Lower leg skin (tissue), 3 donors: Measurements from ENCODE around the gene LRRC26.

Experiments used
- POLR2A ChIP-seq, 2 donors: fragments of 450-650 bp; IDR thresholded peaks; one replicate each; pipeline ENCODE4 v1.6.1; 2016 to 2017; ENCODE audit warnings: antibody characterized with exemption in 2 of 2, mild to moderate bottlenecking in 1 of 2, moderate library complexity in 1 of 2
- TF ChIP-seq, protein P1 (sequence below), 3 donors: fragments of 450-650 bp; IDR thresholded peaks; one replicate each; pipeline ENCODE4 v1.5.1; 2016; ENCODE audit warnings: antibody characterized with exemption in 3 of 3, mild to moderate bottlenecking in 3 of 3, moderate library complexity in 2 of 3

DNA sequence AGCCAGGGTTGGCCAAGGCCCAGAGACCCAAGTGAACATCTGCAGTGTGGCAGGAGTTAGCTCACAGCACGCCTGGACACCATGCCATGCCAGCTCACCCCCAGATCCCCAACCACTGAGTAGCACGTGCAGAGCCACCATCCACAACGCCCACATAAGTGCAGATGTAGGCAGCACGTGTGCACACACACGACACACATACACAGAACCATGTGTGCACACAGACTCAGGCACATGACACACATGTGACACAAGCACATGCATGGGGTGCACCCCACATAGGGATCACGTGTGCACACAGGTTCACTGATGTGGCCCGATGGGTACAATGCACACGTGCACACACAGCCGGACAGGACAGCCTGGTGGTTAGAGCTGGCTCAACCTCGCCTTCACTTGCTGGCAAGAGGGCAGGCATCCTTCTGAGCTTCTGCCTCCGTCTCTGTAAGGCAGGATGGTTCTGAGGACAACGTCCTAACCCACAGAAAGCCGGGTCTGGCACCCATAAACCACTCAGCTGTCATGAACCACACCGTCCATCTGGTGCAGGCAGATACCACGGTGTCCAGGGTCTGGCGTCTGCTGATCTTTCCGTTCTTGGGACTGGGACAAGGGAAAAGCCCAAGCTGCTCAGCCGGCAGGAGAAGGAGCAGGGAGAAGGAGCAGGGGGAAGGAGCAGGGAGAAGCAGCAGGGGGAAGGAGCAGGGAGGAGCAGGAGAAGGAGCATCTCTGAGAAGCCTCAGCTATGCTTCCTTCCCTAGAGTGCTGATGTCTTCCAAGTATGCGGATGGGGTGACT lies 12.0 kb downstream of the LRRC26 start:
- TF ChIP-seq, protein P1, sequence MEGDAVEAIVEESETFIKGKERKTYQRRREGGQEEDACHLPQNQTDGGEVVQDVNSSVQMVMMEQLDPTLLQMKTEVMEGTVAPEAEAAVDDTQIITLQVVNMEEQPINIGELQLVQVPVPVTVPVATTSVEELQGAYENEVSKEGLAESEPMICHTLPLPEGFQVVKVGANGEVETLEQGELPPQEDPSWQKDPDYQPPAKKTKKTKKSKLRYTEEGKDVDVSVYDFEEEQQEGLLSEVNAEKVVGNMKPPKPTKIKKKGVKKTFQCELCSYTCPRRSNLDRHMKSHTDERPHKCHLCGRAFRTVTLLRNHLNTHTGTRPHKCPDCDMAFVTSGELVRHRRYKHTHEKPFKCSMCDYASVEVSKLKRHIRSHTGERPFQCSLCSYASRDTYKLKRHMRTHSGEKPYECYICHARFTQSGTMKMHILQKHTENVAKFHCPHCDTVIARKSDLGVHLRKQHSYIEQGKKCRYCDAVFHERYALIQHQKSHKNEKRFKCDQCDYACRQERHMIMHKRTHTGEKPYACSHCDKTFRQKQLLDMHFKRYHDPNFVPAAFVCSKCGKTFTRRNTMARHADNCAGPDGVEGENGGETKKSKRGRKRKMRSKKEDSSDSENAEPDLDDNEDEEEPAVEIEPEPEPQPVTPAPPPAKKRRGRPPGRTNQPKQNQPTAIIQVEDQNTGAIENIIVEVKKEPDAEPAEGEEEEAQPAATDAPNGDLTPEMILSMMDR (IDR thresholded peaks at IDR 0.05), result no peak
- no peak for TF ChIP-seq POLR2A (IDR thresholded peaks at IDR 0.05)
